Measurements from ENCODE around the gene NKX2-4. TPM values are rescaled to one million over a fixed set of nuclear protein-coding genes. Genes with fewer than 3 reads are reported as not detected.
"Not testable (repeated sequence)": the region's sequence is repeated elsewhere in the genome, so short reads cannot be mapped to it uniquely, and the experiment has no call there.

NKX2-4 gene
- total RNA-seq, 1 experiment from 2014 or later, result 0.15 TPM

- Histone ChIP-seq H3K18ac (ENCODE audit: insufficient read length, low read depth, low read length) (no peak overlapping the region), H3K23me2 (ENCODE audit: insufficient read length, low read depth, low read length, poor library complexity, severe bottlenecking) (no peaks in the 10 kb centered on the region), H3K56ac (ENCODE audit: insufficient read length, low read depth, low read length) (no peak overlapping the region), H2BK20ac (ENCODE audit: low read depth, low read length, poor library complexity, severe bottlenecking) (no peak overlapping the region), H2BK5ac (ENCODE audit: insufficient read length, low read length) (no peak overlapping the region), H4K8ac (replicated peaks; ENCODE audit: insufficient read length, low read depth, low read length) (no peak overlapping the region), H3K4me1 (ENCODE audit: insufficient read depth, low read length) (no peaks in the 10 kb centered on the region), H2AK5ac (ENCODE audit: insufficient read length, low read length) (no peak overlapping the region), H3K27ac (ENCODE audit: insufficient read length, low read depth, low read length) (no peak overlapping the region), H2AFZ (ENCODE audit: low read length) (no peak overlapping the region), H3T11ph (ENCODE audit: low read length) (no peak overlapping the region), H4K20me1 (ENCODE audit: control insufficient read depth, insufficient read depth, insufficient read length) (no peaks in the 10 kb centered on the region), H3K9me3 (ENCODE audit: control insufficient read depth, low read depth, low read length) (no peaks in the 10 kb centered on the region), H2BK120ac (ENCODE audit: low read depth, low read length, poor library complexity, severe bottlenecking) (no peak overlapping the region), H4K5ac (ENCODE audit: insufficient read length, low read depth, low read length) (no peak overlapping the region), H3K4ac (ENCODE audit: low read depth, low read length) (no peak overlapping the region), H3K23ac (ENCODE audit: insufficient read length, low read depth, low read length) (no peak overlapping the region), H2BK12ac (ENCODE audit: insufficient read length, low read depth, low read length) (no peak overlapping the region), H3K9ac (ENCODE audit: extremely low read depth, insufficient read length, low read length) (no peak overlapping the region), H3K27me3 (ENCODE audit: insufficient read depth, low read length) (no peaks in the 10 kb centered on the region), H4K91ac (ENCODE audit: insufficient read length, low read depth, low read length) (no peak overlapping the region), H3K79me2 (ENCODE audit: insufficient read depth, low read length) (no peaks in the 10 kb centered on the region), H2BK15ac (ENCODE audit: low read depth, low read length) (no peak overlapping the region), H3K14ac (ENCODE audit: insufficient read depth, low read length) (no peak overlapping the region), H3K4me2 (ENCODE audit: insufficient read depth, insufficient read length, low read length) (no peak overlapping the region), H3K79me1 (ENCODE audit: insufficient read depth, low read depth, low read length, poor library complexity, severe bottlenecking) (no peaks in the 10 kb centered on the region)
- Mint-ChIP-seq H3K36me3 (ENCODE audit: insufficient read depth in 1 of 3, low read depth in 3 of 3) (no peaks in the 10 kb centered on the region; a peak in 3 of 7 replicates), H3K4me1 (no peaks in the 10 kb centered on the region), H3K9me3 (peaks cover 11 to 17% of the 10 kb centered on the region in 2 experiments), H3K27ac (no peak overlapping the region), H3K27me3 (ENCODE audit: low read depth) (peaks cover 10% of the 10 kb centered on the region), H3K4me3 (no peak overlapping the region)
- no peak for DNase-seq
- TF ChIP-seq, protein P1, sequence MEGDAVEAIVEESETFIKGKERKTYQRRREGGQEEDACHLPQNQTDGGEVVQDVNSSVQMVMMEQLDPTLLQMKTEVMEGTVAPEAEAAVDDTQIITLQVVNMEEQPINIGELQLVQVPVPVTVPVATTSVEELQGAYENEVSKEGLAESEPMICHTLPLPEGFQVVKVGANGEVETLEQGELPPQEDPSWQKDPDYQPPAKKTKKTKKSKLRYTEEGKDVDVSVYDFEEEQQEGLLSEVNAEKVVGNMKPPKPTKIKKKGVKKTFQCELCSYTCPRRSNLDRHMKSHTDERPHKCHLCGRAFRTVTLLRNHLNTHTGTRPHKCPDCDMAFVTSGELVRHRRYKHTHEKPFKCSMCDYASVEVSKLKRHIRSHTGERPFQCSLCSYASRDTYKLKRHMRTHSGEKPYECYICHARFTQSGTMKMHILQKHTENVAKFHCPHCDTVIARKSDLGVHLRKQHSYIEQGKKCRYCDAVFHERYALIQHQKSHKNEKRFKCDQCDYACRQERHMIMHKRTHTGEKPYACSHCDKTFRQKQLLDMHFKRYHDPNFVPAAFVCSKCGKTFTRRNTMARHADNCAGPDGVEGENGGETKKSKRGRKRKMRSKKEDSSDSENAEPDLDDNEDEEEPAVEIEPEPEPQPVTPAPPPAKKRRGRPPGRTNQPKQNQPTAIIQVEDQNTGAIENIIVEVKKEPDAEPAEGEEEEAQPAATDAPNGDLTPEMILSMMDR (conservative IDR thresholded peaks at IDR 0.05), result no peak
- WGBS (ENCODE audit: extremely low coverage, insufficient read length, low lambda C conversion rate), result no CpG with 5 or more reads among the region's 4 CpGs
Observed at GRCh38 chr20:21424846-21425245, 27.5 kb upstream of the NKX2-4 start.

GRCh38 chr20:21423712-21424111 is 26.4 kb upstream of the NKX2-4 start:
- not testable (repeated sequence) for H4K91ac ChIP-seq (ENCODE audit: insufficient read length, low read depth, low read length); H3K23ac ChIP-seq (ENCODE audit: insufficient read length, low read depth, low read length); H4K20me1 ChIP-seq (ENCODE audit: control insufficient read depth, insufficient read depth, insufficient read length); H3K4me3 Mint-ChIP-seq; H2BK20ac ChIP-seq (ENCODE audit: low read depth, low read length, poor library complexity, severe bottlenecking); H3K27me3 Mint-ChIP-seq (ENCODE audit: low read depth); H2BK12ac ChIP-seq (ENCODE audit: insufficient read length, low read depth, low read length); H3K4me1 ChIP-seq (ENCODE audit: insufficient read depth, low read length); H3K4me1 Mint-ChIP-seq; H3K4ac ChIP-seq (ENCODE audit: low read depth, low read length); DNase-seq; H3K23me2 ChIP-seq (ENCODE audit: insufficient read length, low read depth, low read length, poor library complexity, severe bottlenecking); H3K79me2 ChIP-seq (ENCODE audit: insufficient read depth, low read length); H4K8ac ChIP-seq (replicated peaks; ENCODE audit: insufficient read length, low read depth, low read length); H3K9ac ChIP-seq (ENCODE audit: extremely low read depth, insufficient read length, low read length); H3K27me3 ChIP-seq (ENCODE audit: insufficient read depth, low read length); H3K36me3 Mint-ChIP-seq (ENCODE audit: insufficient read depth in 1 of 3, low read depth in 3 of 3); H3K56ac ChIP-seq (ENCODE audit: insufficient read length, low read depth, low read length); H3K27ac ChIP-seq (ENCODE audit: insufficient read length, low read depth, low read length); H2BK120ac ChIP-seq (ENCODE audit: low read depth, low read length, poor library complexity, severe bottlenecking); H3K4me2 ChIP-seq (ENCODE audit: insufficient read depth, insufficient read length, low read length); H3K14ac ChIP-seq (ENCODE audit: insufficient read depth, low read length); H3K79me1 ChIP-seq (ENCODE audit: insufficient read depth, low read depth, low read length, poor library complexity, severe bottlenecking); H4K5ac ChIP-seq (ENCODE audit: insufficient read length, low read depth, low read length); H2AK5ac ChIP-seq (ENCODE audit: insufficient read length, low read length); H2AFZ ChIP-seq (ENCODE audit: low read length); H3K9me3 ChIP-seq (ENCODE audit: control insufficient read depth, low read depth, low read length); H3K18ac ChIP-seq (ENCODE audit: insufficient read length, low read depth, low read length); H3T11ph ChIP-seq (ENCODE audit: low read length); H3K27ac Mint-ChIP-seq; H2BK5ac ChIP-seq (ENCODE audit: insufficient read length, low read length); H2BK15ac ChIP-seq (ENCODE audit: low read depth, low read length)
- H3K9me3 Mint-ChIP-seq, result peaks cover 11 to 20% of the 10 kb centered on the region in 2 experiments
- WGBS (ENCODE audit: extremely low coverage, insufficient read length, low lambda C conversion rate), result no CpG with 5 or more reads among the region's 1 CpG

All from H9 (cell line).